ENCODE data around the gene TMIE. TPM values are rescaled to one million over a fixed set of nuclear protein-coding genes. Genes with fewer than 3 reads are reported as not detected.
A peak's percentile ranks its signal among the peaks of the same experiment; 100 is the strongest.
"Not testable (repeated sequence)": the region's sequence is repeated elsewhere in the genome, so short reads cannot be mapped to it uniquely, and the experiment has no call there.

The TMIE gene
- total RNA-seq, 5 donors from 2014 or later (not counting 1 experiment from before 2014, with no cell fraction given) = 2.0 to 5.3 (median 3.0) TPM

- Mint-ChIP-seq H3K4me3 (no peak overlapping the region), H3K4me1 (peaks cover 4 to 5% (median 4%) of the 10 kb centered on the region in 3 donors), H3K9me3 (no peaks in the 10 kb centered on the region), H3K36me3 (no peaks in the 10 kb centered on the region), H3K27me3 (peaks cover 0 to 4% of the 10 kb centered on the region in 2 donors), H3K27ac (no peak overlapping the region)
- ChIA-PET CTCF (no interaction called here), POLR2A (no interaction called here)
- Histone ChIP-seq H3K27me3 (replicated peaks in 1 of 2; ENCODE audit: control insufficient read depth in 2 of 2, extremely low read depth in 1 of 2, insufficient read depth in 2 of 2, low read length in 1 of 2) (peaks cover 0 to 8% of the 10 kb centered on the region in 2 experiments), H3K9me3 (no peaks in the 10 kb centered on the region), H3K36me3 (ENCODE audit: control insufficient read depth in 2 of 2, extremely low read depth in 1 of 2, insufficient read depth in 1 of 2, low read length in 1 of 2) (no peaks in the 10 kb centered on the region), H3K4me1 (ENCODE audit: control insufficient read depth in 1 of 2, extremely low read depth in 1 of 2, insufficient read depth in 2 of 2, low read length in 2 of 2) (no peaks in the 10 kb centered on the region), H3K27ac (ENCODE audit: low read length) (no peak overlapping the region), H3K4me3 (ENCODE audit: control insufficient read depth in 1 of 2, extremely low read depth in 1 of 2, low read length in 1 of 2) (no peak overlapping the region)
- DNase-seq = no peak
- no peak for ATAC-seq (replicated peaks in 1 of 4)
- WGBS (ENCODE audit: insufficient coverage) = 73% methylated on average over 2 of the region's 2 CpGs
Observed at GRCh38 chr3:46748170-46748569, 47.0 kb downstream of the TMIE start.

- Mint-ChIP-seq H3K9me3 (no peaks in the 10 kb centered on the region), H3K4me3 (no peak overlapping the region), H3K36me3 (no peaks in the 10 kb centered on the region), H3K27ac (no peak overlapping the region), H3K27me3 (peaks cover 0 to 4% of the 10 kb centered on the region in 2 donors), H3K4me1 (peaks cover 6 to 8% (median 8%) of the 10 kb centered on the region in 3 donors)
- ATAC-seq (replicated peaks in 1 of 4) (no peak), DNase-seq (no peak)
- Histone ChIP-seq H3K36me3 (ENCODE audit: control insufficient read depth in 2 of 2, extremely low read depth in 1 of 2, insufficient read depth in 1 of 2, low read length in 1 of 2) (no peaks in the 10 kb centered on the region), H3K4me3 (ENCODE audit: control insufficient read depth in 1 of 2, extremely low read depth in 1 of 2, low read length in 1 of 2) (no peak overlapping the region), H3K27me3 (replicated peaks in 1 of 2; ENCODE audit: control insufficient read depth in 2 of 2, extremely low read depth in 1 of 2, insufficient read depth in 2 of 2, low read length in 1 of 2) (peaks cover 0 to 8% of the 10 kb centered on the region in 2 experiments), H3K27ac (ENCODE audit: low read length) (no peak overlapping the region), H3K9me3 (no peaks in the 10 kb centered on the region), H3K4me1 (ENCODE audit: control insufficient read depth in 1 of 2, extremely low read depth in 1 of 2, insufficient read depth in 2 of 2, low read length in 2 of 2) (no peaks in the 10 kb centered on the region)
- ChIA-PET POLR2A (no interaction called here), CTCF (no interaction called here)
- WGBS (ENCODE audit: insufficient coverage) = 67% methylated on average over 4 of the region's 4 CpGs
Observed at GRCh38 chr3:46749129-46749528, 47.9 kb downstream of the TMIE start.

- Mint-ChIP-seq H3K27me3 (peaks cover 0 to 9% of the 10 kb centered on the region in 2 donors), H3K4me1 (peaks cover 6 to 8% (median 8%) of the 10 kb centered on the region in 3 donors), H3K9me3 (no peaks in the 10 kb centered on the region), H3K36me3 (no peaks in the 10 kb centered on the region), H3K4me3 (no peak overlapping the region), H3K27ac (no peak overlapping the region)
- CTCF ChIA-PET = no interaction called here
- H3K9me3 ChIP-seq = no peaks in the 10 kb centered on the region
- H3K4me3 ChIP-seq (ENCODE audit: control insufficient read depth in 1 of 2, extremely low read depth in 1 of 2, low read length in 1 of 2) = no peak overlapping the region
- POLR2A ChIA-PET = no interaction called here
- ATAC-seq (replicated peaks in 1 of 4) (no peak), DNase-seq (no peak)
- no peaks in the 10 kb centered on the region for H3K4me1 ChIP-seq (ENCODE audit: control insufficient read depth in 1 of 2, extremely low read depth in 1 of 2, insufficient read depth in 2 of 2, low read length in 2 of 2)
- WGBS (ENCODE audit: insufficient coverage) = 93% methylated on average over 39 of the region's 41 CpGs
- H3K27me3 ChIP-seq (replicated peaks in 1 of 2; ENCODE audit: control insufficient read depth in 2 of 2, extremely low read depth in 1 of 2, insufficient read depth in 2 of 2, low read length in 1 of 2) = no peaks in the 10 kb centered on the region
- H3K36me3 ChIP-seq (ENCODE audit: control insufficient read depth in 2 of 2, extremely low read depth in 1 of 2, insufficient read depth in 1 of 2, low read length in 1 of 2) = no peaks in the 10 kb centered on the region
- H3K27ac ChIP-seq (ENCODE audit: low read length) = no peak overlapping the region
Observed at GRCh38 chr3:46750555-46751038, 49.4 kb downstream of the TMIE start.

- POLR2A ChIA-PET; H3K4me1 Mint-ChIP-seq; H3K36me3 Mint-ChIP-seq; H3K4me3 ChIP-seq (ENCODE audit: control insufficient read depth in 1 of 2, extremely low read depth in 1 of 2, low read length in 1 of 2); H3K36me3 ChIP-seq (ENCODE audit: control insufficient read depth in 2 of 2, extremely low read depth in 1 of 2, insufficient read depth in 1 of 2, low read length in 1 of 2); H3K27ac ChIP-seq (ENCODE audit: low read length); H3K9me3 Mint-ChIP-seq; H3K4me1 ChIP-seq (ENCODE audit: control insufficient read depth in 1 of 2, extremely low read depth in 1 of 2, insufficient read depth in 2 of 2, low read length in 2 of 2); H3K9me3 ChIP-seq; CTCF ChIA-PET; H3K4me3 Mint-ChIP-seq: not testable (repeated sequence)
- Mint-ChIP-seq H3K27me3 (peaks cover under 1 to 12% of the 10 kb centered on the region in 2 donors), H3K27ac (peak overlapping the region in 1 of 2 donors; percentile 55)
- DNase-seq = peak in 6 of 35 experiments; percentile 7 to 44 (median 14)
- 9% methylated on average over 6 of the region's 6 CpGs for WGBS (ENCODE audit: insufficient coverage)
- peaks cover 0 to 13% of the 10 kb centered on the region in 2 experiments for H3K27me3 ChIP-seq (replicated peaks in 1 of 2; ENCODE audit: control insufficient read depth in 2 of 2, extremely low read depth in 1 of 2, insufficient read depth in 2 of 2, low read length in 1 of 2)
- ATAC-seq (replicated peaks in 1 of 4) = peak; percentile 40 to 87 (median 62)
Observed at GRCh38 chr3:46753127-46753526, 51.9 kb downstream of the TMIE start.

GRCh38 chr3:46755646-46756045 lies 54.5 kb downstream of the TMIE start:
- peaks cover 6 to 8% (median 8%) of the 10 kb centered on the region in 3 donors for H3K4me1 Mint-ChIP-seq
- CTCF ChIA-PET = no interaction called here

GRCh38 chr3:46756642-46757041 lies 55.5 kb downstream of the TMIE start:
- Histone ChIP-seq H3K4me3 (ENCODE audit: control insufficient read depth in 1 of 2, extremely low read depth in 1 of 2, low read length in 1 of 2) (no peak overlapping the region), H3K27me3 (replicated peaks in 1 of 2; ENCODE audit: control insufficient read depth in 2 of 2, extremely low read depth in 1 of 2, insufficient read depth in 2 of 2, low read length in 1 of 2) (peaks cover 0 to 17% of the 10 kb centered on the region in 2 experiments), H3K9me3 (no peaks in the 10 kb centered on the region), H3K27ac (ENCODE audit: low read length) (no peak overlapping the region), H3K4me1 (ENCODE audit: control insufficient read depth in 1 of 2, extremely low read depth in 1 of 2, insufficient read depth in 2 of 2, low read length in 2 of 2) (no peaks in the 10 kb centered on the region), H3K36me3 (ENCODE audit: control insufficient read depth in 2 of 2, extremely low read depth in 1 of 2, insufficient read depth in 1 of 2, low read length in 1 of 2) (no peaks in the 10 kb centered on the region)
- CTCF ChIA-PET = no interaction called here
- Mint-ChIP-seq H3K27ac (no peak overlapping the region), H3K4me1 (peaks cover 6 to 8% (median 8%) of the 10 kb centered on the region in 3 donors), H3K36me3 (peaks cover 3% of the 10 kb centered on the region), H3K9me3 (peaks cover 0 to under 1% (median 0%) of the 10 kb centered on the region in 3 donors), H3K4me3 (no peak overlapping the region), H3K27me3 (peaks cover 4 to 14% of the 10 kb centered on the region in 2 donors)
- WGBS (ENCODE audit: insufficient coverage) = 88% methylated on average over 26 of the region's 31 CpGs
- ATAC-seq (replicated peaks in 1 of 4) = no peak
- no peak for DNase-seq
- POLR2A ChIA-PET = no interaction called here

More at GRCh38 chr3:46755646-46756045, 54.5 kb downstream of the TMIE start:
- H3K4me3 ChIP-seq (ENCODE audit: control insufficient read depth in 1 of 2, extremely low read depth in 1 of 2, low read length in 1 of 2) = no peak overlapping the region
- Mint-ChIP-seq H3K27me3 (peaks cover 4 to 12% of the 10 kb centered on the region in 2 donors), H3K9me3 (no peaks in the 10 kb centered on the region), H3K27ac (no peak overlapping the region), H3K36me3 (peaks cover under 1% of the 10 kb centered on the region), H3K4me3 (no peak overlapping the region)
- H3K27ac ChIP-seq (ENCODE audit: low read length) = no peak overlapping the region
- H3K36me3 ChIP-seq (ENCODE audit: control insufficient read depth in 2 of 2, extremely low read depth in 1 of 2, insufficient read depth in 1 of 2, low read length in 1 of 2) = no peaks in the 10 kb centered on the region
- no peak for DNase-seq
- WGBS (ENCODE audit: insufficient coverage) = 67% methylated on average over 1 of the region's 6 CpGs
- H3K27me3 ChIP-seq (replicated peaks in 1 of 2; ENCODE audit: control insufficient read depth in 2 of 2, extremely low read depth in 1 of 2, insufficient read depth in 2 of 2, low read length in 1 of 2) = peaks cover 0 to 13% of the 10 kb centered on the region in 2 experiments
- POLR2A ChIA-PET = no interaction called here
- no peaks in the 10 kb centered on the region for H3K9me3 ChIP-seq
- ATAC-seq (replicated peaks in 1 of 4) = no peak
- H3K4me1 ChIP-seq (ENCODE audit: control insufficient read depth in 1 of 2, extremely low read depth in 1 of 2, insufficient read depth in 2 of 2, low read length in 2 of 2) = no peaks in the 10 kb centered on the region

Measured in T-cell (primary cell).